ENCODE results near the gene FLII.

DNA sequence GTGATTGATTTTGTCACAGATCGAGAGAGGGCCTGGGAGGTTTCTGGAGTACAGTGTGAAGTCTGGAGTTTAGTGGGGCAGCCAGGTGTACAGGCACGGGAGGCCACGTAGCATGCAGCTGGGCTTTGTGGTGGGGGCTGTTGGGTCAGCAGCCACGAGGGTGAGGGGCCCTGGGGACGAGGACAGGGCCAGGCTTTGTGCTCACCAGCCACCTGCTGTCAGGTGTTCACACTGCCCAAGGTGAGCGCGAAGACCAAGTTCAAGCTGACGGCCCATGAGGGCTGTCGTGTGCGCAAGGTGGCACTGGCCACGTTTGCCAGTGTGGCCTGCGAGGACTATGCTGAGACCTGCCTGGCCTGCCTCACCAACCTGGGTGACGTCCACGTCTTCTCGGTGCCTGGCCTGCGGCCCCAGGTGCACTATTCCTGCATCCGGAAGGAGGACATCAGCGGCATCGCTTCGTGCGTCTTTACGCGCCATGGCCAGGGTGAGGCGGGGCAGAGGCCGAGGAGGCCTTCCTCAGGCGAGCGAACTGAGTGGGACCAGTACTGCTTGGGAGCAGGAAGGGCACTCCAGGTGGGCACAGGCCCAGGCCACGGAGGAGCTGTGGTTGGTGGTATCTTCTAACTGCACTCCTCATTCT, 17.2 kb downstream of the FLII start:
- TF ChIP-seq, protein P1, sequence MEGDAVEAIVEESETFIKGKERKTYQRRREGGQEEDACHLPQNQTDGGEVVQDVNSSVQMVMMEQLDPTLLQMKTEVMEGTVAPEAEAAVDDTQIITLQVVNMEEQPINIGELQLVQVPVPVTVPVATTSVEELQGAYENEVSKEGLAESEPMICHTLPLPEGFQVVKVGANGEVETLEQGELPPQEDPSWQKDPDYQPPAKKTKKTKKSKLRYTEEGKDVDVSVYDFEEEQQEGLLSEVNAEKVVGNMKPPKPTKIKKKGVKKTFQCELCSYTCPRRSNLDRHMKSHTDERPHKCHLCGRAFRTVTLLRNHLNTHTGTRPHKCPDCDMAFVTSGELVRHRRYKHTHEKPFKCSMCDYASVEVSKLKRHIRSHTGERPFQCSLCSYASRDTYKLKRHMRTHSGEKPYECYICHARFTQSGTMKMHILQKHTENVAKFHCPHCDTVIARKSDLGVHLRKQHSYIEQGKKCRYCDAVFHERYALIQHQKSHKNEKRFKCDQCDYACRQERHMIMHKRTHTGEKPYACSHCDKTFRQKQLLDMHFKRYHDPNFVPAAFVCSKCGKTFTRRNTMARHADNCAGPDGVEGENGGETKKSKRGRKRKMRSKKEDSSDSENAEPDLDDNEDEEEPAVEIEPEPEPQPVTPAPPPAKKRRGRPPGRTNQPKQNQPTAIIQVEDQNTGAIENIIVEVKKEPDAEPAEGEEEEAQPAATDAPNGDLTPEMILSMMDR (IDR thresholded peaks at IDR 0.05), result no peak
- TF ChIP-seq POLR2A (IDR thresholded peaks at IDR 0.05), result no peak
